Dedifferentiated amniotic fluid mesenchymal stem cell (primary cell): ENCODE measurements around the gene NUDT5.
"Not testable (repeated sequence)": the region's sequence is repeated elsewhere in the genome, so short reads cannot be mapped to it uniquely, and the experiment has no call there.

Source experiments
- DNase-seq: peaks from one replicate; pipeline ENCODE4 v3.0.0-alpha.2; 2016; ENCODE audit errors: extremely low spot score

Gene NUDT5

DNA sequence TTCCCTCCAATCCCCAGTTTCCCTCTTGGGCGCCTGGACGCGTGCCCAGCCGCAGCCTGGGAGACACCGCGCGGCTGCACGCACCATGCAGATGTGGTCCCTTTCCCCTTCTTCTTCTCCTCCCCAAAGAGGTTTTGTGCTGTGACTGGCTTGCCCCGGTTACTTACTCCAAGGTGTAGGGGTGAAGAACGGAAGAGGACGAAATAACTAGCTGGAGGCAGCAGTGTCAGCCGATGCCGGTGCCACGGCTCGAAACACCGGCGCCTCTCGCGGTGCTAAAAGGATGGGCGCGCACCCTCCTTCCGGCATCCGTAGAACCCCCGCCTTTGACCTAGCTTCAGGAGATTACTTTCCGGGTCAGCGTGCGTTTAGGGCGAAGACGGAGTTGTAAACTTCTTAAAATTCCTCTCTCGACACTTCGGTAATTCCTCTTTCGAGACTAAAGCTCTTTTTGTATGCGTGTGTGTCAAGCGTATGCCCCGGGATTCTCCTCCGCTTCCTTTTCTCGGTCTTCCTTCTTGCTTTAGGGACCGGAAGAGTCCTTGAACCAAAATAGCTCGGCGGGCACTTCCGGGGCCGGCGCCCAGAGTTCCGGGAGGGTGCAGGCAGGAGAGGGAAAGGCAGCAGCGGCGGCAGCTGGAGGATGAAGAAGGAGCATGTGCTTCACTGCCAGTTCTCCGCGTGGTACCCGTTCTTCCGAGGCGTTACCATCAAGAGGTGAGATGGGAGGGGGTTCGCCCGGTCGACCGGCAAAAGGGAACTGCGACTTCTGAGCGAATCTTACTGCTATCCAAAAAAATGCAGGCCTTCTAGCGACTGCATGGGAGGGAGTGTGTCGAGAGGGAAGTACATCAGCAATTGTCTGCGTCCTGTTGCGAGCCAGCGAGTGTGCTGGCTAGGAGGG lies at the start of gene NUDT5, which contains the start of gene CDC123:
NUDT5 (minus strand) TSS at position 289 of the 904 bp plus-strand sequence. CDS start 9,600 bp downstream, outside the sequence.
CDC123 (plus strand) TSS at position 586 of the 904 bp plus-strand sequence; CDS start at position 644, 58 bp downstream.
- DNase-seq: peak; percentile 85

GRCh38 chr10:12243864-12244620 lies 48.4 kb upstream of the NUDT5 start:
- no peak for DNase-seq

GRCh38 chr10:12241810-12242529 lies 46.3 kb upstream of the NUDT5 start:
- DNase-seq: no peak

- no peak for DNase-seq
Measured at GRCh38 chr10:12238821-12239220, 43.1 kb upstream of the NUDT5 start.

GRCh38 chr10:12237265-12238220 lies 41.9 kb upstream of the NUDT5 start:
- DNase-seq: no peak

DNA sequence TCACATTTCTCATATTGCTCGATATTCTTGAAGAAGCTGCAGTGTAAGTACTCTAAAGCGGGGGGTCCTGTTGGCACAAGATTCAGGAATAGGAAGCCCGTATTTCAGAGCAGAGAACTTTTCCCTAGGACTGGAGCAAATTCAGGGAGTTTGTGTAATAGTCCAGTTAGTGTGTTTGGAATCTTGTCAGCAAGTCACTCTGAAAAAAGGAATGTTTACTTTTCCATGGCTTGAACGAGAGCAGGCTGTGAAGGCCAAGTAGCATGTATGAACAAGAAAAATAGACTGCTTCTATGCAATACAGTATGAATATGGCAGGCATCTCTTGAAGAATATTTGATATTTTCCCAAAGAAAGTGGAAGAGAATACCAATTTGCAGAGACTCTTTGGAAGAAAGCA lies 40.1 kb upstream of the NUDT5 start:
- no peak for DNase-seq

DNA sequence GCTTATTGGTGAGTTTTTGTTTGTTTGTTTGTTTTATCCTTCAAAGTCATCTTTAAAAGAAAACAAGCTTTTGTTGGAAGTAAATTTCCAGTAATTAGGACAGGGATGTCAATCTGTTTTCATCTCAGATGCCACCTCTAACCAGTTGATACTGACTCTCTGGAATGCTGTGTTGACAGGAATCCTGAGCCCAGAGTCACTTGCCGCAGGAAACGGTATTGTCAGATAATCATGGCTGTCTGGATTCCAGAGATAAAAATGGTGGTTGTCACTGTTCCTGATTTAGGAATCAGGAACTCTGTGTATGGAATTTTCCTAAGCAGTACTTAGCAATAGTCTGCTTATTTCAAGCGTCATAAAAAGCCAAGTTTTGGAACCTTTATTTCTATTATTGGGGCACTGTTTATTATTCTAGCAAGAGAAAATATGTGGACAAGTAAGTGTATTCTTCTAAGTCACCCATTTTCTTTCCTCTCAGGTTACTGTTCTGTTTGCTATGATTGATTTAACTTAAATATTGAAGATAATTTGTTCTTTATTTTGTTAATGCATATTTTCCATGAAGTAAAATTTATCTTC lies 39.5 kb upstream of the NUDT5 start:
- DNase-seq: no peak

DNA sequence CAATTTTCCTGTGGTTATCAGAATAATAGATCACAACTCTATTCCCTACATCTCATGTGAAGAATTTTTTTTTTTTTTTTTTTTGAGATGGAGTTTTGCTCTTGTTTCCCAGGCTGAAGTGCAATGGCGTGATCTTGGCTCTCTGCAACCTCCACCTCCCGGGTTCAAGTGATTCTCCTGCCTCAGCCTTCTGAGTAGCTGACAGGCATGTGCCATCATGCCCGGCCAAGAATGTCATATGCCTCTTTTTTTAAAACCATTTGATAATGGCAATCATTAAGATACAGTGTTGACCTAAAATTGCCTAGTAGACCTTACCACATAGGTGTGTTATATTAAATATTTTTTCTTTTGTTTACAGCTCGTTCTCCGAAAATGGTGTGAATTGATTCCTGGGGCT lies 39.0 kb upstream of the NUDT5 start:
- DNase-seq: not testable (repeated sequence)

DNA sequence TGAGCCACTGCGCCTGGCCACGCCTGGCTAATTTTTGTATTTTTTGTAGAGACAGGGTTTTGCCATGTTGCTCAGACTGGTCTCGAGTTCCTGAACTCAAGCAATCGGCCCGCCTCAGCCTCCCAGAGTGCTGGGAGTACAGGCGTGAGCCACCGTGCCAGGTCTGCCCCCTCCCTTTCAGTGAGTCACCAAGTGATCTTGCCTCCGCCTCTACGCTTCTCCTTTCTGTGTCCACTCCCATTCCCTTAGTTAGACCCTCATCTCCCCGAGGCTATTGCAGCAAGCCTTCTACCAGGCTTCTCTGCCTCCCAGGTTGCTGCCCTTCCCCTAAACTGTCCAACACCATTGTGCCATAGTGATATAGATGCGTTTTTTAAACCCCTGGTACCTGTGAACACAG lies 33.2 kb upstream of the NUDT5 start:
- DNase-seq: no peak

DNA sequence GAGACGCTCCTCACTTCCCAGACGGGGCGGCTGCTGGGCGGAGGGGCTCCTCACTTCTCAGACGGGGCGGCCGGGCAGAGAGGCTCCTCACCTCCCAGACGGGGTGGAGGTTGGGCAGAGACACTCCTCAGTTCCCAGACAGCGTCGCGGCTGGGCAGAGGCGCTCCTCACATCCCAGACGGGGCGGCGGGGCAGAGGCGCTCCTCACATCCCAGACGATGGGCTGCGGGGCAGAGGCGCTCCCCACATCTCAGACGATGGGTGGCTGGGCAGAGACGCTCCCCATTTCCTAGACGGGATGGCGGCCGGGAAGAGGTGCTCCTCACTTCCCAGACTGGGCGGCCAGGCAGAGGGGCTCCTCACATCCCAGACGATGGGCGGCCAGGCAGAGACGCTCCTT lies 30.7 kb upstream of the NUDT5 start:
- DNase-seq: not testable (repeated sequence)

DNA sequence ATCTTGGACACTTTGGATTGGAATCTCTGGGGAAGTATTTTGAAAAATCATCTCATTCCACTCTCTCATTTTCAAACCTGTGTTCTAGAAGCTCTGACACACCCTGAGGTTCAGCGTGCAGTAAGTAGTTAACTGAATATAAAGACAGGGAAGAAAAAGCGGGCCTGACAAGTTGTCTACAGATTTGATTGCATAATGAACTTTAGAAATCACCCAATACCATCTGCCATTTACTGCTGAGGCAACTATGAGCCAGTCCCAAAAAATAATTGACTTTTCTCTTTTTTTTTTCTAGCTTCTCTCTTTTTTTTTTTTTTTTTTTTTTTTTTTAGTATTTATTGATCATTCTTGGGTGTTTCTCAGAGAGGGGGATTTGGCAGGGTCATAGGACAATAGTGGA lies 29.8 kb upstream of the NUDT5 start:
- no peak for DNase-seq

- DNase-seq: no peak
Measured at GRCh38 chr10:12221323-12222298, 25.9 kb upstream of the NUDT5 start.

DNA sequence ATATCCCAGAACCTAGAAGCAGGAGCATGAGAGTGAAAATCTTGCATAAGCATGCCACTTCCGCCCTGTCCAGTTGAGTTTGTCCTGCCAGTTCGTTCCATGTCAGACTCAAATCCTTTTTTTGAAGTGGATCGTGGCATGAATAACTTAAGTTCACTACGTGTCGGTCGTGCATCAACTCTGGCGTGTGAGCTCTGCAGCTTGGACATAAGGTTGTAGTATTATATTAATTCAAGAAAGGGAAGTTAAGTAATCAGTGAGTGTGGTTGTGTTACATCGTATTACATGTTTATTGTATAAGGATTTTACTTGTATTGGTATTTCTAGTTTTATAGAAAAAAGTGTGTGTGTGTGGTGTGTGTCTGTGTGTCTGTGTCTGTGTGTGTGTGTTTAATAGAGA lies 23.3 kb upstream of the NUDT5 start:
- DNase-seq: no peak

DNA sequence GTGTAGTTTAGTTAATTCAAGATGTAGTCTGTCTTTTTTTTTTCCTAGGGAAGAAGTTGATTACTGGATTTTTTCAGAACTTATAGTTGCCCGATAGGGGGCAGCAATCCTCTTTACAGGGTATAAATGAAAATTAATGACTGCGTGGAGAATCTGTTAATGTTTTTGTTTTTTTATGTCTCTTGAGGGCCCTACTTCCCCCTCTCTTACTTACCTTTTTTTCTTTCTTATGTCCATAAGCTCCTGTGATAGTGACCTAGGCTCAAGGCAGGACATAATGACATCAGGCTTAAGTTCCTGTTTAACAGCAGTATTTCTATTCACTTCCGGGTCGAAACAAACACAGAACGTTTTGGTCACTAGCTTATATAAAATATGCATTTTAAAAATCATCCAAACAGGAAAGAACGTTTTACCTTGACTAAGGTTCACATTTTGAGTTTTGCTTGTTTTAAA lies 19.1 kb upstream of the NUDT5 start:
- DNase-seq: peak; percentile 79

DNA sequence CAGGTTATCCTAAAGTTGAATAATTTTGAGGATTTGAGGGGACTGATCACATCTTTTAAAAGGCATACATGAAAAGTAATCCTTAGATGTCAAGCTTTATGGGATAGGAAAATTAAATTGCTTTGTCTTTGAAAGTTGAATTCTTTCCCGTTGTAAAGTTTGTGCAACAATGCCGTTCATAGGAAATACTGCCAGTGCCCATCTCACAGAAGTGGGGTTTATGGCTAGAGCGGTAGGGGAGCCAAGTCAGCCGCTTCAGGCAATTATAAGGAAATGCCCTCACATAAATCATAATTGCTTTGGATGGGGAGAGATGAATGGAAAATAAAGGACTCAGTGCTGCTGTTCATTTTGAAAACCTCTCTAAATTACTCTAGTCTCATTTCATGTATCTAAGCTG lies 18.4 kb upstream of the NUDT5 start:
- no peak for DNase-seq

- no peak for DNase-seq
Measured at GRCh38 chr10:12213621-12214020, 17.9 kb upstream of the NUDT5 start.

DNA sequence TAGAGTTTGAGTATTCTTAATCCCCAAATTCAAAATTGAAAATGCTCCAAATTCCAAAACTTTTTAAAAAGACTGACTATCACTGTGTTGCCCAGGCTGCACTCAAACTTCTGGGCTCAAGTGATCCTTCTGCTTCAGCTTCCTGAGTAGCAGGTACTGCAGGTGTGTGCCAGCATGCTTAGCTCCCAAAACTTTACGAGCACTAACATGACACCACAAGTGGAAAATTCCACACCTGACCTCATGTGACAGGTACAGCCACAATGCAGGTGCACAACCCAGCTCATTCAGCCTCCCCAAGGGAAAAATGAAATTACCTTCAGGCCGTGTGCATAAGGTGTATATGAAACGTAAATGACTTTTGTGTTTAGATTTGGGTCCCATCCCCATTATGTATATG lies 16.8 kb upstream of the NUDT5 start:
- DNase-seq: no peak

GRCh38 chr10:12208460-12208859 lies 12.8 kb upstream of the NUDT5 start:
- no peak for DNase-seq

DNA sequence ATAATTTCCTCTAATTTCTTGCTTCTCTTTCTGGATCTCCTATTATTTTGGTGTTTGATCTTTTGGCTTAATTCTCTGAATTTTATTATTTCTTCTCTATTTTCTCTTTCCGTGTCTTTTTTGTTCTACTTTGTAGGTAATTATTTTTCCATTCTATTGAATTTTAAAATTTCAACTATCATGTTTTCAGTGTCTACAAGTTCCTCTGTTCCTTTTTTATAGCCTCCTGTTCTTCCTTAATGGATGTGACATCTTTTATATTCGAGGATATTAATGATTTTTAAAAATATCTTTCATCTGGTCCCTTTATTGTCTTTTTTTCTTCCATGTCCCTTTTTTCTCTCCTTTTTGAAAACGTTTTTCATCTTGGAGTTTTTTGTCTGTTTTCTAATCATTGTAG lies 11.4 kb upstream of the NUDT5 start:
- DNase-seq: no peak
